Panc1 (cell line): ENCODE results near the gene FAM107A. TPM values are rescaled to one million over a fixed set of nuclear protein-coding genes. Genes with fewer than 3 reads are reported as not detected.

ENCODE experiments used
- ATAC-seq: fragments of 200-7000 bp; cut with Tn5 transposase; 2 replicates; pipeline ENCODE4 v1.9.1; 2020; ENCODE audit warnings: mild to moderate bottlenecking, moderate library complexity
- BruUV-seq: library from RNA; stranded (reverse); fragments of 400-500 nt; replicated peaks from 2 replicates; lab custom pipeline; 2021; lab: Mats Ljungman, UMichigan
- CTCF ChIA-PET: fragments of 300-600 bp; sonication (Branson Sonifier 250); formaldehyde crosslinking; loops from one replicate; lab custom pipeline; 2022; ENCODE audit warnings: antibody characterized with exemption; lab: Charles Lee
- POLR2A ChIA-PET: fragments of 300-600 bp; sonication (Branson Sonifier 250); formaldehyde crosslinking; loops from one replicate; lab custom pipeline; 2022; ENCODE audit warnings: antibody characterized with exemption; lab: Charles Lee
- DNase-seq: peaks from one replicate; pipeline ENCODE4 v3.0.0-alpha.2; 2010; ENCODE audit warnings: low read depth, low spot score
- H3K27ac ChIP-seq: 2 replicates; pipeline ENCODE4 v1.5.1; 2011; ENCODE audit warnings: mild to moderate bottlenecking, low read length, inconsistent platforms
- H3K27me3 ChIP-seq: fragments of 200-500 bp; sonication (Bioruptor generic); 2 replicates; pipeline ENCODE4 v1.6.0; 2014; ENCODE audit warnings: low read length, inconsistent platforms; ENCODE audit not compliant: control insufficient read depth, insufficient read depth
- H3K36me3 ChIP-seq: fragments of 200-500 bp; sonication (Bioruptor generic); 2 replicates; pipeline ENCODE4 v1.5.1; 2014; ENCODE audit warnings: inconsistent platforms, mild to moderate bottlenecking, low read length, moderate library complexity; ENCODE audit not compliant: control insufficient read depth, insufficient read depth
- H3K4me1 ChIP-seq: 2 replicates; pipeline ENCODE4 v1.5.1; 2011; ENCODE audit warnings: inconsistent platforms, mild to moderate bottlenecking, low read length, moderate library complexity; ENCODE audit not compliant: control insufficient read depth, insufficient read depth
- H3K4me3 ChIP-seq, 2 experiments: 2 replicates each; pipeline ENCODE4 v1.5.1; 2011 to 2012; ENCODE audit warnings: low read depth in 2 of 2, low read length in 2 of 2, mild to moderate bottlenecking in 2 of 2, inconsistent platforms in 1 of 2, moderate library complexity in 1 of 2
- H3K9me3 ChIP-seq: fragments of 200-500 bp; sonication (Bioruptor generic); 2 replicates; pipeline ENCODE4 v1.5.1; 2014; ENCODE audit warnings: low read depth, mild to moderate bottlenecking, inconsistent platforms, low read length, moderate library complexity; ENCODE audit not compliant: control insufficient read depth, insufficient read depth
- in situ Hi-C: cut with HindIII; loops from 2 replicates; pipeline ENCODE4 v1.10.0; 2016; ENCODE audit warnings: low sequenced_read_pairs, low pct_unique_long_range_greater_than_20kb
- intact Hi-C: fragments of 100-400 bp; cut with micrococcal nuclease; formaldehyde crosslinking; loops from one replicate; pipeline ENCODE4 v1.10.0; 2022; ENCODE audit not compliant: unreplicated experiment
- total RNA-seq: library from RNA; stranded (reverse); gene quantifications from one replicate; pipeline ENCODE4 v1.2.1, GENCODE V29; 2021; ENCODE audit not compliant: unreplicated experiment
- TF ChIP-seq, protein P1 (sequence below): fragments of 450-650 bp; IDR thresholded peaks from 2 replicates; pipeline ENCODE4 v1.5.1; 2017; ENCODE audit warnings: mild to moderate bottlenecking
- TF ChIP-seq, protein P2 (sequence below), 2 experiments: IDR thresholded peaks; 2 replicates each; pipeline ENCODE4 v1.6.1; 2011 to 2012; ENCODE audit warnings: low read depth in 2 of 2, control low read depth in 1 of 2, low read length in 1 of 2, mild to moderate bottlenecking in 1 of 2, moderate library complexity in 1 of 2; ENCODE audit not compliant: insufficient read depth in 1 of 2

Gene FAM107A
- total RNA-seq, 1 experiment from 2014 or later, result 0.08 TPM

DNA sequence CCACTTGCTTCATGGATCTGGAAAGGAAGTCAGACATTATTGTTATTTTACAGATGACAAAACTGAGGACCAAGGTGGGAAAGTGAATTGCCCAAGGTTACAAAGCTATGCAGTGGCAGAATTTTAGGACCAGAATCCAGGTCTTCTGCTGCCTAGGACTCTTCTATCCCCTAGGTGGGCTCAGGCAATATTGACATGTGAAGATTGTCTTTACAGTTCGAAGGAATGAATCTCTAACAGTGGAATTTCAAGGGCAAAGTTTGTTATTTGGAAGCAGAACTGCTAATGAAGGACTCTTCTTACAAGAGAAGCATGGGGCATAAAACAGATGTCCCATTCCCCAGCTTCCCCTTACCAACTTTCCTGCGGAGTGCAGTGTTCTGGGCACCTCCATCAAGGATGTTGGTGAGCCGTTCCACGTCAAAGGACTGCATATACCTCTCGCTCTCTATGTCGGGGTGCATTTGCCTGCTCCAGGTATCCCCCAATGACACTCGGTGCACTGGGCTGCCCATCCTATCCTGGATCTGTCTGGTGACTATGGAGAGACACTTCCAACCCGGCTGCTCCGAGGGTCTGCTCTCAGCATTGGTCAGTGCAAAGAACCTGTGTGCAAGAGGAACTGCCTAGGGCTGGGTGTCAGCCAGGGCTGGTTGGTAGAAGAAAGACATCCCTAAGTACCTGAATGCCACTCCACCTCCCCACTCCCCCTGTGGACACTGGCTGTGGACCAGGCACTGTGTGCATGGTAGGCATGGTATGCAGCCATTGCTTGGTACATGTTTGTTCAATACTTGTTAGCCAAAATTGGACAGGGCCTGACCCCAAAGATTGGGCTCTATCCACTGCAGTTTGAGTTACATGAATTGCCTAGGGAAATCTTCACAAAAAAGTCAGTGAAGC lies 42.3 kb downstream of the FAM107A start:
- TF ChIP-seq, protein P1, sequence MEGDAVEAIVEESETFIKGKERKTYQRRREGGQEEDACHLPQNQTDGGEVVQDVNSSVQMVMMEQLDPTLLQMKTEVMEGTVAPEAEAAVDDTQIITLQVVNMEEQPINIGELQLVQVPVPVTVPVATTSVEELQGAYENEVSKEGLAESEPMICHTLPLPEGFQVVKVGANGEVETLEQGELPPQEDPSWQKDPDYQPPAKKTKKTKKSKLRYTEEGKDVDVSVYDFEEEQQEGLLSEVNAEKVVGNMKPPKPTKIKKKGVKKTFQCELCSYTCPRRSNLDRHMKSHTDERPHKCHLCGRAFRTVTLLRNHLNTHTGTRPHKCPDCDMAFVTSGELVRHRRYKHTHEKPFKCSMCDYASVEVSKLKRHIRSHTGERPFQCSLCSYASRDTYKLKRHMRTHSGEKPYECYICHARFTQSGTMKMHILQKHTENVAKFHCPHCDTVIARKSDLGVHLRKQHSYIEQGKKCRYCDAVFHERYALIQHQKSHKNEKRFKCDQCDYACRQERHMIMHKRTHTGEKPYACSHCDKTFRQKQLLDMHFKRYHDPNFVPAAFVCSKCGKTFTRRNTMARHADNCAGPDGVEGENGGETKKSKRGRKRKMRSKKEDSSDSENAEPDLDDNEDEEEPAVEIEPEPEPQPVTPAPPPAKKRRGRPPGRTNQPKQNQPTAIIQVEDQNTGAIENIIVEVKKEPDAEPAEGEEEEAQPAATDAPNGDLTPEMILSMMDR, result no peak
- POLR2A ChIA-PET, result no interaction called here
- in situ Hi-C loops, result no loop called here
- no peak for DNase-seq
- no peaks in the 10 kb centered on the region for H3K36me3 ChIP-seq
- no peaks in the 10 kb centered on the region for H3K27me3 ChIP-seq
- H3K4me1 ChIP-seq, result peaks cover under 1% of the 10 kb centered on the region
- CTCF ChIA-PET, result interaction anchor here (0.6 kb wide), 1 partner anchor 357 kb away, joined by 5 read pairs; no protein-coding TSS in a partner anchor
- no peak for ATAC-seq
- BruUV-seq, result no TSS peak
- H3K4me3 ChIP-seq, result no peak overlapping the region
- peak overlapping the region; percentile 44 for H3K27ac ChIP-seq
- intact Hi-C loops, result no loop called here
- H3K9me3 ChIP-seq, result no peaks in the 10 kb centered on the region

DNA sequence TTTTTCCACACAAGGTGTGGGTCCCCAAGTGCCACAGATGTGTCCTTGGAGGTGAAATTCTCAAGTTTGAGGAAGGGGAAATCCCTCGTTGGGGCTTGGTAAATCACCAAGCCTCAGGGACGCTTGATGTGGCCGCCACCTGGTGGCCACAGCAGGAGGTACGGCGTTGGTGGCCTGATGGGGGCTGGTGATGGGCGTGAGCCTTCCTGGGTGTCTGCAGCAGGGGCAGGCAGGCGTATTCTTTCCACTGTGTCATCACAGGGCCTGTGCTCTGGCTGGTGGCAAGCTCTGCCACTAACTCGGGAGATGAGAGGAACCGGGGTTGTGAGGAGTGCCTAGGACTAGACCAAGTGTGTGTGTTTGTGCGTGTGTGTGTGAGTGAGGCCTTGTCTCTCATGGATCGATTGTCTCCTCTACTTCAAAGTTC lies 44.4 kb downstream of the FAM107A start:
- no peak overlapping the region for H3K4me3 ChIP-seq
- in situ Hi-C loops, result no loop called here
- BruUV-seq, result no TSS peak
- intact Hi-C loops, result no loop called here
- CTCF ChIA-PET, result no interaction called here
- TF ChIP-seq, protein P2, sequence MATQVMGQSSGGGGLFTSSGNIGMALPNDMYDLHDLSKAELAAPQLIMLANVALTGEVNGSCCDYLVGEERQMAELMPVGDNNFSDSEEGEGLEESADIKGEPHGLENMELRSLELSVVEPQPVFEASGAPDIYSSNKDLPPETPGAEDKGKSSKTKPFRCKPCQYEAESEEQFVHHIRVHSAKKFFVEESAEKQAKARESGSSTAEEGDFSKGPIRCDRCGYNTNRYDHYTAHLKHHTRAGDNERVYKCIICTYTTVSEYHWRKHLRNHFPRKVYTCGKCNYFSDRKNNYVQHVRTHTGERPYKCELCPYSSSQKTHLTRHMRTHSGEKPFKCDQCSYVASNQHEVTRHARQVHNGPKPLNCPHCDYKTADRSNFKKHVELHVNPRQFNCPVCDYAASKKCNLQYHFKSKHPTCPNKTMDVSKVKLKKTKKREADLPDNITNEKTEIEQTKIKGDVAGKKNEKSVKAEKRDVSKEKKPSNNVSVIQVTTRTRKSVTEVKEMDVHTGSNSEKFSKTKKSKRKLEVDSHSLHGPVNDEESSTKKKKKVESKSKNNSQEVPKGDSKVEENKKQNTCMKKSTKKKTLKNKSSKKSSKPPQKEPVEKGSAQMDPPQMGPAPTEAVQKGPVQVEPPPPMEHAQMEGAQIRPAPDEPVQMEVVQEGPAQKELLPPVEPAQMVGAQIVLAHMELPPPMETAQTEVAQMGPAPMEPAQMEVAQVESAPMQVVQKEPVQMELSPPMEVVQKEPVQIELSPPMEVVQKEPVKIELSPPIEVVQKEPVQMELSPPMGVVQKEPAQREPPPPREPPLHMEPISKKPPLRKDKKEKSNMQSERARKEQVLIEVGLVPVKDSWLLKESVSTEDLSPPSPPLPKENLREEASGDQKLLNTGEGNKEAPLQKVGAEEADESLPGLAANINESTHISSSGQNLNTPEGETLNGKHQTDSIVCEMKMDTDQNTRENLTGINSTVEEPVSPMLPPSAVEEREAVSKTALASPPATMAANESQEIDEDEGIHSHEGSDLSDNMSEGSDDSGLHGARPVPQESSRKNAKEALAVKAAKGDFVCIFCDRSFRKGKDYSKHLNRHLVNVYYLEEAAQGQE (IDR thresholded peaks at IDR 0.05; ENCODE audit: insufficient read depth in 1 of 2, low read depth in 2 of 2, low read length in 1 of 2), result no peak
- TF ChIP-seq, protein P1, result peak; percentile 88
- H3K27me3 ChIP-seq, result no peaks in the 10 kb centered on the region
- H3K9me3 ChIP-seq, result no peaks in the 10 kb centered on the region
- H3K27ac ChIP-seq, result peak overlapping the region; percentile 59; the same call in 1 of the 2 replicates
- POLR2A ChIA-PET, result no interaction called here
- DNase-seq (peak; percentile 33), ATAC-seq (peak; percentile 87)
- H3K4me1 ChIP-seq, result peaks cover 21% of the 10 kb centered on the region
- no peaks in the 10 kb centered on the region for H3K36me3 ChIP-seq
